MCF 10A (cell line): ENCODE data around the gene GBP5. TPM values are rescaled to one million over a fixed set of nuclear protein-coding genes. Genes with fewer than 3 reads are reported as not detected.

Experiments used
- BruUV-seq: library from RNA; stranded (reverse); fragments of 400-500 nt; replicated peaks from 2 replicates; lab custom pipeline; 2021; lab: Mats Ljungman, UMichigan
- CTCF ChIA-PET: fragments of 300-600 bp; sonication (Branson Sonifier 250); formaldehyde crosslinking; extraction: SDS; loops from one replicate; lab custom pipeline; 2021; ENCODE audit warnings: antibody characterized with exemption, inconsistent platforms; lab: Yijun Ruan, JAX
- POLR2A ChIA-PET: fragments of 300-600, 350-650 bp; sonication (Branson Sonifier 250); formaldehyde crosslinking; extraction: SDS; loops from one replicate; lab custom pipeline; 2020; ENCODE audit warnings: antibody characterized with exemption, inconsistent platforms; lab: Yijun Ruan, JAX
- DNase-seq: peaks from one replicate; pipeline ENCODE4 v3.0.0-alpha.2; 2018; ENCODE audit not compliant: unreplicated experiment
- H3K27ac Mint-ChIP-seq: one replicate; pipeline ENCODE4 v1.8.0; 2022; ENCODE audit warnings: mild to moderate bottlenecking, low read depth, mixed read lengths; ENCODE audit not compliant: unreplicated experiment
- H3K27me3 Mint-ChIP-seq: one replicate; pipeline ENCODE4 v1.8.0; 2022; ENCODE audit warnings: mixed read lengths; ENCODE audit not compliant: insufficient read depth, unreplicated experiment
- H3K36me3 Mint-ChIP-seq: one replicate; pipeline ENCODE4 v1.8.0; 2022; ENCODE audit warnings: mild to moderate bottlenecking, moderate library complexity, mixed read lengths; ENCODE audit not compliant: insufficient read depth, unreplicated experiment
- H3K4me1 Mint-ChIP-seq: one replicate; pipeline ENCODE4 v1.8.0; 2022; ENCODE audit warnings: mixed read lengths; ENCODE audit not compliant: insufficient read depth, unreplicated experiment
- H3K4me3 Mint-ChIP-seq: one replicate; pipeline ENCODE4 v1.8.0; 2022; ENCODE audit warnings: mild to moderate bottlenecking, moderate library complexity, mixed read lengths; ENCODE audit not compliant: unreplicated experiment
- H3K9me3 Mint-ChIP-seq: one replicate; pipeline ENCODE4 v1.8.0; 2022; ENCODE audit warnings: mixed read lengths; ENCODE audit not compliant: unreplicated experiment
- CTCF ChIP-seq: fragments of 200-600 bp; IDR thresholded peaks from one replicate; pipeline ENCODE4 v1.8.0; 2022; ENCODE audit warnings: antibody characterized with exemption, mild to moderate bottlenecking; ENCODE audit not compliant: unreplicated experiment
- intact Hi-C: fragments of 100-400 bp; cut with micrococcal nuclease; formaldehyde crosslinking; loops from 2 replicates; pipeline ENCODE4 v1.14.1; 2022
- total RNA-seq: library from RNA; stranded (reverse); gene quantifications from 2 replicates; pipeline ENCODE4 v1.2.3, GENCODE V29; 2022

GBP5 gene
- total RNA-seq, 1 experiment from 2014 or later: not detected

GRCh38 chr1:89298461-89298860, 25.8 kb upstream of the GBP5 start:
- Mint-ChIP-seq H3K36me3 (no peaks in the 10 kb centered on the region), H3K27ac (no peak overlapping the region), H3K4me1 (no peaks in the 10 kb centered on the region), H3K9me3 (peaks cover 11% of the 10 kb centered on the region), H3K27me3 (no peaks in the 10 kb centered on the region), H3K4me3 (no peak overlapping the region)
- no TSS peak for BruUV-seq
- no peak for DNase-seq
- intact Hi-C loops: no loop called here
- CTCF ChIA-PET: no interaction called here
- POLR2A ChIA-PET: interaction anchor here (1.0 kb wide), 1 partner anchor 100 kb away, joined by 3 read pairs; the partner anchor contains the start of gene GBP4
- TF ChIP-seq CTCF: no peak

DNA sequence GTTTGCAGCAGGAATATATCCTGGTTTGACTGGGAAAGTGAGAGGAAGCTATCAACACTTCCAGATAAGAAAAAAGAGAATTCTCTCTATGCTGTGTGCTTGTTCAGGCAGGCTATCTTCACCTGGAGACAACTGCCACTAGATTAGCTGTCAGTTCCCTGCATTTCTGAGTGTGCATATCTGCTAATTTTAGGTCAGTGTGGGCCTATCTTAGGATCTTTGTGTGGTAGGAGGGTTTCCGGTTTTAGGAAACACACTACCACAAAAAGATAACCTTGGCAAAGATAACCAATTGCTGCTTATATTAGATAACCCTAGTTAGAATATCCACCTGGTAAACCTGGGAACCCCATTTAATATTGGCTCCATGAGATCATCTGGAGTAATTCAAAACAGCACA, 22.5 kb upstream of the GBP5 start:
- BruUV-seq: no TSS peak
- Mint-ChIP-seq H3K27me3 (no peaks in the 10 kb centered on the region), H3K36me3 (no peaks in the 10 kb centered on the region), H3K4me3 (no peak overlapping the region), H3K9me3 (no peaks in the 10 kb centered on the region), H3K4me1 (no peaks in the 10 kb centered on the region), H3K27ac (no peak overlapping the region)
- intact Hi-C loops: no loop called here
- POLR2A ChIA-PET: no interaction called here
- TF ChIP-seq CTCF: no peak
- CTCF ChIA-PET: no interaction called here
- no peak for DNase-seq

DNA sequence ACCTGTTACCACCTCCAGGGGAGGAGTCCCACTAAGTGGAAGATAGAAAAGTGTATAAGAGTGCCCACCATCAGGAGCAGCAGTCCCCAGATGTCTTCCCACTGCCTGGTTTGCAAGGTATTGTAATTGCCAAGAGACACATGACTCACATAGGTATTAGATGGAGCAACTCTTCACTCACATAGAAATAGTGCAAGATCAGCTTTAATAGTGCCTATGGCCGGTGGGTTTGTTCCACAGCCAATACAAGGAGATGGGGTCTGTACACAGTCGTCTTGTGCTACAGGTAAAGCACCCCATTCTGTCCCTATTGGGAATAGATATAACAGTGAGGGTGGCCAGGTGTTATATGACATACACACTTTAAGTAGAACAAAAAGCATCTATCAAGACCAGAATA, 18.6 kb upstream of the GBP5 start:
- no peak for DNase-seq
- Mint-ChIP-seq H3K27me3 (no peaks in the 10 kb centered on the region), H3K27ac (no peak overlapping the region), H3K4me3 (no peak overlapping the region), H3K9me3 (no peaks in the 10 kb centered on the region), H3K36me3 (no peaks in the 10 kb centered on the region), H3K4me1 (no peaks in the 10 kb centered on the region)
- ChIA-PET POLR2A (interaction anchor here (0.7 kb wide), 1 partner anchor 110 kb away, joined by 3 read pairs; no protein-coding TSS in a partner anchor), CTCF (interaction anchor here (1.1 kb wide), 1 partner anchor 160 kb away, joined by 5 read pairs; no protein-coding TSS in a partner anchor)
- intact Hi-C loops: no loop called here
- no TSS peak for BruUV-seq
- no peak for TF ChIP-seq CTCF

- BruUV-seq: no TSS peak
- no peaks in the 10 kb centered on the region for H3K9me3 Mint-ChIP-seq
- H3K27me3 Mint-ChIP-seq: no peaks in the 10 kb centered on the region
- no peak overlapping the region for H3K4me3 Mint-ChIP-seq
- intact Hi-C loops: no loop called here
- DNase-seq: no peak
- H3K36me3 Mint-ChIP-seq: no peaks in the 10 kb centered on the region
- TF ChIP-seq CTCF: no peak
- ChIA-PET POLR2A (no interaction called here), CTCF (no interaction called here)
- H3K27ac Mint-ChIP-seq: no peak overlapping the region
- no peaks in the 10 kb centered on the region for H3K4me1 Mint-ChIP-seq
Observed at GRCh38 chr1:89288051-89288340, 15.3 kb upstream of the GBP5 start.
